Mucosa of stomach (tissue), 1 donor: Measurements from ENCODE around the gene PABPN1L.
A peak's percentile ranks its signal among the peaks of the same experiment; 100 is the strongest.

Source experiments
- H3K27me3 ChIP-seq: one replicate; pipeline ENCODE4 v1.7.0; 2013; ENCODE audit warnings: mild to moderate bottlenecking, low read length; ENCODE audit not compliant: control insufficient read depth, insufficient read depth
- H3K36me3 ChIP-seq: one replicate; pipeline ENCODE4 v1.7.0; 2013; ENCODE audit warnings: low read length; ENCODE audit not compliant: control insufficient read depth, insufficient read depth
- H3K4me1 ChIP-seq: one replicate; pipeline ENCODE4 v1.7.0; 2013; ENCODE audit warnings: mild to moderate bottlenecking, low read length; ENCODE audit not compliant: control insufficient read depth, insufficient read depth
- H3K4me3 ChIP-seq: one replicate; pipeline ENCODE4 v1.7.0; 2013; ENCODE audit warnings: low read length
- H3K9ac ChIP-seq: one replicate; pipeline ENCODE4 v1.7.0; 2013; ENCODE audit warnings: mild to moderate bottlenecking, low read length, moderate library complexity
- H3K9me3 ChIP-seq: one replicate; pipeline ENCODE4 v1.7.0; 2013; ENCODE audit warnings: mild to moderate bottlenecking, low read length, moderate library complexity; ENCODE audit not compliant: control insufficient read depth
- donor health status: Pancreatic carcinoma.

The PABPN1L gene

GRCh38 chr16:88868974-88869672 is 2.7 kb upstream of the PABPN1L start:
- Histone ChIP-seq H3K36me3 (no peaks in the 10 kb centered on the region), H3K27me3 (peaks cover 33% of the 10 kb centered on the region), H3K9ac (no peak overlapping the region), H3K9me3 (no peaks in the 10 kb centered on the region), H3K4me3 (no peak overlapping the region), H3K4me1 (no peaks in the 10 kb centered on the region)

GRCh38 chr16:88867581-88868246 is 1.3 kb upstream of the PABPN1L start:
- H3K36me3 ChIP-seq, result no peaks in the 10 kb centered on the region
- peaks cover 33% of the 10 kb centered on the region for H3K27me3 ChIP-seq
- H3K4me3 ChIP-seq, result no peak overlapping the region
- no peaks in the 10 kb centered on the region for H3K9me3 ChIP-seq
- H3K4me1 ChIP-seq, result no peaks in the 10 kb centered on the region
- no peak overlapping the region for H3K9ac ChIP-seq

- H3K4me3 ChIP-seq, result no peak overlapping the region
- H3K36me3 ChIP-seq, result no peaks in the 10 kb centered on the region
- H3K9me3 ChIP-seq, result no peaks in the 10 kb centered on the region
- H3K27me3 ChIP-seq, result peaks cover 22% of the 10 kb centered on the region
- H3K9ac ChIP-seq, result no peak overlapping the region
- no peaks in the 10 kb centered on the region for H3K4me1 ChIP-seq
Observed at GRCh38 chr16:88865742-88866141, 718 bp downstream of the PABPN1L start.

- Histone ChIP-seq H3K36me3 (no peaks in the 10 kb centered on the region), H3K9me3 (no peaks in the 10 kb centered on the region), H3K4me3 (no peak overlapping the region), H3K27me3 (peaks cover 18% of the 10 kb centered on the region), H3K9ac (no peak overlapping the region), H3K4me1 (no peaks in the 10 kb centered on the region)
Observed at GRCh38 chr16:88865310-88865709, 1.1 kb downstream of the PABPN1L start.

GRCh38 chr16:88864521-88864920 is 1.9 kb downstream of the PABPN1L start:
- Histone ChIP-seq H3K4me1 (no peaks in the 10 kb centered on the region), H3K36me3 (no peaks in the 10 kb centered on the region), H3K9me3 (no peaks in the 10 kb centered on the region), H3K27me3 (peaks cover 13% of the 10 kb centered on the region), H3K4me3 (no peak overlapping the region), H3K9ac (no peak overlapping the region)

- Histone ChIP-seq H3K4me3 (no peak overlapping the region), H3K4me1 (no peaks in the 10 kb centered on the region), H3K27me3 (peaks cover 10% of the 10 kb centered on the region), H3K36me3 (no peaks in the 10 kb centered on the region), H3K9ac (no peak overlapping the region), H3K9me3 (no peaks in the 10 kb centered on the region)
Observed at GRCh38 chr16:88864099-88864498, 2.4 kb downstream of the PABPN1L start.

- no peak overlapping the region for H3K9ac ChIP-seq
- no peaks in the 10 kb centered on the region for H3K9me3 ChIP-seq
- H3K27me3 ChIP-seq, result peaks cover 5% of the 10 kb centered on the region
- H3K4me3 ChIP-seq, result no peak overlapping the region
- no peaks in the 10 kb centered on the region for H3K4me1 ChIP-seq
- H3K36me3 ChIP-seq, result no peaks in the 10 kb centered on the region
Observed at GRCh38 chr16:88863426-88863825, 3.0 kb downstream of the PABPN1L start.

- Histone ChIP-seq H3K4me1 (peaks cover 3% of the 10 kb centered on the region), H3K9me3 (no peaks in the 10 kb centered on the region), H3K4me3 (no peak overlapping the region), H3K27me3 (peaks cover 5% of the 10 kb centered on the region), H3K36me3 (no peaks in the 10 kb centered on the region), H3K9ac (no peak overlapping the region)
Observed at GRCh38 chr16:88862968-88863367, 3.5 kb downstream of the PABPN1L start.

GRCh38 chr16:88861359-88861758 is 5.1 kb downstream of the PABPN1L start:
- Histone ChIP-seq H3K36me3 (no peaks in the 10 kb centered on the region), H3K4me3 (no peak overlapping the region), H3K9ac (no peak overlapping the region), H3K27me3 (peaks cover 4% of the 10 kb centered on the region), H3K9me3 (no peaks in the 10 kb centered on the region), H3K4me1 (peaks cover 6% of the 10 kb centered on the region)

GRCh38 chr16:88859381-88860091 is 6.9 kb downstream of the PABPN1L start:
- Histone ChIP-seq H3K9ac (no peak overlapping the region), H3K36me3 (no peaks in the 10 kb centered on the region), H3K27me3 (no peaks in the 10 kb centered on the region), H3K4me3 (no peak overlapping the region), H3K9me3 (no peaks in the 10 kb centered on the region), H3K4me1 (peaks cover 18% of the 10 kb centered on the region)

- H3K4me1 ChIP-seq, result peaks cover 18% of the 10 kb centered on the region
- H3K9ac ChIP-seq, result peak overlapping the region; percentile 68
Observed at GRCh38 chr16:88857728-88858339, 8.6 kb downstream of the PABPN1L start.

More at GRCh38 chr16:88857728-88858339, 8.6 kb downstream of the PABPN1L start:
- Histone ChIP-seq H3K4me3 (peak overlapping the region; percentile 53), H3K36me3 (no peaks in the 10 kb centered on the region), H3K9me3 (no peaks in the 10 kb centered on the region), H3K27me3 (no peaks in the 10 kb centered on the region)
